Measurements from ENCODE around the gene RAB5B. TPM values are rescaled to one million over a fixed set of nuclear protein-coding genes. Genes with fewer than 3 reads are reported as not detected.

The RAB5B gene
- total and polyA plus RNA-seq, 9 donors = 60.4 to 217 (median 117) TPM

DNA sequence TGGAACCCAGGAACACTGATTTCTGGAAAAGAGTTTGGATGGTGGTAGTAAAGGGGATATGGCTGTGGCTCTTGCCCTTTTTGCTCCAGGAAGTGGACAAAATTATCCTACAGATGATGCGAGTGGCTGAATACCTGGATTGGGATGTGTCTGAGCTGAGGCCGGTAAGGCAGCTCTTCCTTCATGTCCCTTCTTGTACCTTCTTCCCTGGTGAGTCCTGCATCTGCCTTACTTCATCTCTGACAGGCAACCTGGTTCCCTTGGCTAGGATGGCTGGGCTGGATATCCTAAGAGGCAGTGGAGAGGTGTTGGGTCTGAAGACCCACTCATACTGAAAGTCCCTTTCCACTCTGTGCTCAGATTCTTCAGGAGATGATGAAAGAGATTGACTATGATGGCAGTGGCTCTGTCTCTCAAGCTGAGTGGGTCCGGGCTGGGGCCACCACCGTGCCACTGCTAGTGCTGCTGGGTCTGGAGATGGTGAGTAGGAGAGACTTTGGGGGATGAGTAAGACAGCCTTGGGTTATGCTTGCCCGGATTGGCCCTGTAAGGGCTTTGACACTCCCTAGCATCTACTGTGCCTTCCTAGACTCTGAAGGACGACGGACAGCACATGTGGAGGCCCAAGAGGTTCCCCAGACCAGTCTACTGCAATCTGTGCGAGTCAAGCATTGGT lies 34.9 kb upstream of the RAB5B start:
- H3K27ac ChIP-seq = no peak overlapping the region
- H3K4me1 ChIP-seq (ENCODE audit: insufficient read depth) = peaks cover 3% of the 10 kb centered on the region
- WGBS, 3 donors = 88 to 95% (median 92%) methylated on average over 8 of the region's 8 CpGs
- no peaks in the 10 kb centered on the region for H3K9me3 ChIP-seq
- no peaks in the 10 kb centered on the region for H3K36me3 ChIP-seq
- DNase-seq = no peak
- TF ChIP-seq POLR2A (IDR thresholded peaks at IDR 0.05) = no peak
- TF ChIP-seq, protein P1, sequence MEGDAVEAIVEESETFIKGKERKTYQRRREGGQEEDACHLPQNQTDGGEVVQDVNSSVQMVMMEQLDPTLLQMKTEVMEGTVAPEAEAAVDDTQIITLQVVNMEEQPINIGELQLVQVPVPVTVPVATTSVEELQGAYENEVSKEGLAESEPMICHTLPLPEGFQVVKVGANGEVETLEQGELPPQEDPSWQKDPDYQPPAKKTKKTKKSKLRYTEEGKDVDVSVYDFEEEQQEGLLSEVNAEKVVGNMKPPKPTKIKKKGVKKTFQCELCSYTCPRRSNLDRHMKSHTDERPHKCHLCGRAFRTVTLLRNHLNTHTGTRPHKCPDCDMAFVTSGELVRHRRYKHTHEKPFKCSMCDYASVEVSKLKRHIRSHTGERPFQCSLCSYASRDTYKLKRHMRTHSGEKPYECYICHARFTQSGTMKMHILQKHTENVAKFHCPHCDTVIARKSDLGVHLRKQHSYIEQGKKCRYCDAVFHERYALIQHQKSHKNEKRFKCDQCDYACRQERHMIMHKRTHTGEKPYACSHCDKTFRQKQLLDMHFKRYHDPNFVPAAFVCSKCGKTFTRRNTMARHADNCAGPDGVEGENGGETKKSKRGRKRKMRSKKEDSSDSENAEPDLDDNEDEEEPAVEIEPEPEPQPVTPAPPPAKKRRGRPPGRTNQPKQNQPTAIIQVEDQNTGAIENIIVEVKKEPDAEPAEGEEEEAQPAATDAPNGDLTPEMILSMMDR (IDR thresholded peaks at IDR 0.05) = no peak
- TF ChIP-seq EP300 (IDR thresholded peaks at IDR 0.05) = no peak
- no peak overlapping the region for H3K4me3 ChIP-seq
- no peaks in the 10 kb centered on the region for H3K27me3 ChIP-seq
- intact Hi-C loops (cut with DNase I) = loop anchor here in 1 of 4 donors (2.0 kb wide), 1 partner anchor 200 kb away; no protein-coding TSS in a partner anchor

DNA sequence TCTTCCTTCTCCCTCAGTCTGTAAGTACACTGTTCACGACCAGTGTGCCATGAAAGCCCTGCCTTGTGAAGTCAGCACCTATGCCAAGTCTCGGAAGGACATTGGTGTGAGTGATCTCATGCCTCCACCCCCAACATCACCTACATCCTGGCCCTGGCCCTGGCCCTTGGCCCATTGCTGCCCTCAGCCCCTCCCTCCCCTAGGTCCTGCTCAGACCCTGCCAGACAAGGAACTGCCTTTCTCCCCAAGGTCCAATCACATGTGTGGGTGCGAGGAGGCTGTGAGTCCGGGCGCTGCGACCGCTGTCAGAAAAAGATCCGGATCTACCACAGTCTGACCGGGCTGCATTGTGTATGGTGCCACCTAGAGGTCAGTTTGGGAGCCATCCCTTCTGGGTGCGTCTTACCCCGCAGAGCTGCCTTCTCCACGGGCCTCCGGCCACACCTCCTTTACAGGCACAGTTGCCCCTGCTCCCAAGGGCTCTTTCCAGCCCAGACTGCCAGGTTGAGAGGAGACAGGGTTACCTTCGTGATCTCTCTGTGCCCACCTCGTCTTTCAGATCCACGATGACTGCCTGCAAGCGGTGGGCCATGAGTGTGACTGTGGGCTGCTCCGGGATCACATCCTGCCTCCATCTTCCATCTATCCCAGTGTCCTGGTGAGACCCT lies 33.7 kb upstream of the RAB5B start:
- TF ChIP-seq POLR2A (IDR thresholded peaks at IDR 0.05) = peak; percentile 25
- TF ChIP-seq, protein P1 (IDR thresholded peaks at IDR 0.05) = peak; percentile 80 to 89 (median 87)
- no peak for TF ChIP-seq EP300 (IDR thresholded peaks at IDR 0.05)
- Histone ChIP-seq H3K9me3 (no peaks in the 10 kb centered on the region), H3K36me3 (no peaks in the 10 kb centered on the region), H3K4me3 (no peak overlapping the region), H3K4me1 (ENCODE audit: insufficient read depth) (peaks cover 3% of the 10 kb centered on the region), H3K27ac (no peak overlapping the region), H3K27me3 (no peaks in the 10 kb centered on the region)
- intact Hi-C loops (cut with DNase I) = loop anchor here in 3 of 4 donors (2.0 to 5.0 kb wide), 3 partner anchors 198 to 208 kb away; partner anchors contain the start of gene GDF11 (in 1 of the 3)
- DNase-seq = peak; percentile 79 to 88 (median 84)
- 12 to 16% (median 15%) methylated on average over 18 of the region's 18 CpGs for WGBS, 3 donors

DNA sequence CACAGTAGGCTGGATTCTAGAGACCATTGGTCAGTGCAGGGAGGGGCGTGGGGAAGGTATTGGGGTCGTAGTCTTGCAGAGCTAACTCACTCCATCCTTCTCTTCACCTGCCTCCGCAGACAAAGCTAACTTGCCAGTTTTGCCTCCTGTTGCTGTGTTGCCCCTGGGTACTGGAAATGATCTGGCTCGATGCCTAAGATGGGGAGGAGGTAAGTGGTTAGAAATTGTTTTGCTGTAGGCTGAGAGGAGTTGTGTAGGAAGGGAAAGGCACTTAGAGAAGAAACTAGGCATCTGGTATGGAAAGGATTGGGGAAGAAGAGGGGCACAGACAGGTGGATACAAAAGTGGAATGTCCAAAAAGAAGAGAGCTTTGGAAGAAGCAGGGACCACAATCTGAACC lies 31.8 kb upstream of the RAB5B start:
- no peak for DNase-seq
- Histone ChIP-seq H3K36me3 (no peaks in the 10 kb centered on the region), H3K4me3 (no peak overlapping the region), H3K4me1 (ENCODE audit: insufficient read depth) (peaks cover 1% of the 10 kb centered on the region), H3K27ac (no peak overlapping the region), H3K27me3 (no peaks in the 10 kb centered on the region), H3K9me3 (no peaks in the 10 kb centered on the region)
- TF ChIP-seq, protein P1 (IDR thresholded peaks at IDR 0.05) = no peak
- TF ChIP-seq EP300 (IDR thresholded peaks at IDR 0.05) (no peak), POLR2A (IDR thresholded peaks at IDR 0.05) (no peak)
- 88 to 92% (median 89%) methylated on average over 4 of the region's 4 CpGs for WGBS, 3 donors
- intact Hi-C loops (cut with DNase I) = loop anchor here in 2 of 4 donors (5.0 kb wide), 2 partner anchors 200 to 210 kb away; partner anchors contain the start of gene GDF11 (in 1 of the 2)

DNA sequence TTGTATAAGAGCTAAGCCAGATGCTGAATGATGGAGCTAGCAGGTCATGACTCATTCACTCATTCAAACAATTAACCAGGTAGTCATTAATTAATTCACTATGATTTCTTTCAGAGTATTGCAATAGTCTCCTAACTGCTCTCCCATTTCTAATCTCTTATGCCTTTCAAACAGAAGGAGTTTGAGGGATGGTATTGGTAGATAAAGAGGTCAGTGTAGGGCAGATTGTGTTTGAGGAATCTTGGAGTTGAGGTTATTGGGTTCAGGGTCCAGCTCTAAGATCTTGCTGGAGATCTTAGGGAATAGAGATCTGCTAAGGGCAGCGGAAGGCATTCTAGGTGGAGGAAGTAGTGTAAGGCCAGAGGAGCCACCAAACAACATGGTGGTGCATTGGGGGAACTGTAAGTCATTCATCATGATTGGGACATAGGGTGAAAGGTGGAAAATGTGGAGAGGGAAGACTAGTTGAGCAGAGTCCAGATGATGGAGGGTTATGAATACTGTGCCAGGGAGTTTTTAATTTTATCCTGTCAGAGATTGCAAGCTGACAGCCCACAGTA lies 31.2 kb upstream of the RAB5B start:
- Histone ChIP-seq H3K9me3 (no peaks in the 10 kb centered on the region), H3K27me3 (no peaks in the 10 kb centered on the region), H3K36me3 (no peaks in the 10 kb centered on the region), H3K27ac (no peak overlapping the region), H3K4me1 (ENCODE audit: insufficient read depth) (peaks cover 1% of the 10 kb centered on the region), H3K4me3 (no peak overlapping the region)
- TF ChIP-seq POLR2A (IDR thresholded peaks at IDR 0.05) (no peak), EP300 (IDR thresholded peaks at IDR 0.05) (no peak)
- TF ChIP-seq, protein P1 (IDR thresholded peaks at IDR 0.05) = no peak
- no peak for DNase-seq
- intact Hi-C loops (cut with DNase I) = loop anchor here in 2 of 4 donors (5.0 kb wide), 2 partner anchors 200 to 210 kb away; partner anchors contain the start of gene GDF11 (in 1 of the 2)
- whole genome bisulfite sequencing, 3 donors = 95 to 100% (median 100%) methylated on average over 1 of the region's 1 CpG

Data from ovary (tissue), 9 donors.